ENCODE results near the gene SV2B.

DNA sequence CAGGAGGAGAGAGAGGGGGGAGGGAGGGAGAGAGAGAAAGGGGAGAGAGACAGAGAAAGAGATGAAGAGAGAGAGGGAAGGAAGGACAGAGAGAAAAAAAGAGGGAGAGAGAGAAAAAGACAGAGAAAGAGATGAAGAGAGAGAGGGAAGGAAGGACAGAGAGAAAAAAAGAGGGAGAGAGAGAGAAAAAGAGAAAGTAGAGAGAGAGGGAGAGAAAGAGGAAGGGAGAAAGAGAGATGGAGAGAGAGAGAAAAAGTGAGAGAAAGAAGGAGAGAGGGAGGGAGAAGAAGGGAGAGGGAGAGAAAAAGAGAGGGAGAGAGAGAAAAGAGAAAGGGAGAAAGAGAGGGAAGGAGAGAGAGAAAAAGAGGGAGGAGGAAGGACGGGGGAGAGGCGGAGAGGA lies 204.2 kb downstream of the SV2B start:
- TF ChIP-seq ZNF232 (CRISPR knock-in tag; IDR thresholded peaks at IDR 0.05): no peak
- TF ChIP-seq, protein P1, sequence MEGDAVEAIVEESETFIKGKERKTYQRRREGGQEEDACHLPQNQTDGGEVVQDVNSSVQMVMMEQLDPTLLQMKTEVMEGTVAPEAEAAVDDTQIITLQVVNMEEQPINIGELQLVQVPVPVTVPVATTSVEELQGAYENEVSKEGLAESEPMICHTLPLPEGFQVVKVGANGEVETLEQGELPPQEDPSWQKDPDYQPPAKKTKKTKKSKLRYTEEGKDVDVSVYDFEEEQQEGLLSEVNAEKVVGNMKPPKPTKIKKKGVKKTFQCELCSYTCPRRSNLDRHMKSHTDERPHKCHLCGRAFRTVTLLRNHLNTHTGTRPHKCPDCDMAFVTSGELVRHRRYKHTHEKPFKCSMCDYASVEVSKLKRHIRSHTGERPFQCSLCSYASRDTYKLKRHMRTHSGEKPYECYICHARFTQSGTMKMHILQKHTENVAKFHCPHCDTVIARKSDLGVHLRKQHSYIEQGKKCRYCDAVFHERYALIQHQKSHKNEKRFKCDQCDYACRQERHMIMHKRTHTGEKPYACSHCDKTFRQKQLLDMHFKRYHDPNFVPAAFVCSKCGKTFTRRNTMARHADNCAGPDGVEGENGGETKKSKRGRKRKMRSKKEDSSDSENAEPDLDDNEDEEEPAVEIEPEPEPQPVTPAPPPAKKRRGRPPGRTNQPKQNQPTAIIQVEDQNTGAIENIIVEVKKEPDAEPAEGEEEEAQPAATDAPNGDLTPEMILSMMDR (IDR thresholded peaks at IDR 0.05): no peak
- TF ChIP-seq, protein P2, sequence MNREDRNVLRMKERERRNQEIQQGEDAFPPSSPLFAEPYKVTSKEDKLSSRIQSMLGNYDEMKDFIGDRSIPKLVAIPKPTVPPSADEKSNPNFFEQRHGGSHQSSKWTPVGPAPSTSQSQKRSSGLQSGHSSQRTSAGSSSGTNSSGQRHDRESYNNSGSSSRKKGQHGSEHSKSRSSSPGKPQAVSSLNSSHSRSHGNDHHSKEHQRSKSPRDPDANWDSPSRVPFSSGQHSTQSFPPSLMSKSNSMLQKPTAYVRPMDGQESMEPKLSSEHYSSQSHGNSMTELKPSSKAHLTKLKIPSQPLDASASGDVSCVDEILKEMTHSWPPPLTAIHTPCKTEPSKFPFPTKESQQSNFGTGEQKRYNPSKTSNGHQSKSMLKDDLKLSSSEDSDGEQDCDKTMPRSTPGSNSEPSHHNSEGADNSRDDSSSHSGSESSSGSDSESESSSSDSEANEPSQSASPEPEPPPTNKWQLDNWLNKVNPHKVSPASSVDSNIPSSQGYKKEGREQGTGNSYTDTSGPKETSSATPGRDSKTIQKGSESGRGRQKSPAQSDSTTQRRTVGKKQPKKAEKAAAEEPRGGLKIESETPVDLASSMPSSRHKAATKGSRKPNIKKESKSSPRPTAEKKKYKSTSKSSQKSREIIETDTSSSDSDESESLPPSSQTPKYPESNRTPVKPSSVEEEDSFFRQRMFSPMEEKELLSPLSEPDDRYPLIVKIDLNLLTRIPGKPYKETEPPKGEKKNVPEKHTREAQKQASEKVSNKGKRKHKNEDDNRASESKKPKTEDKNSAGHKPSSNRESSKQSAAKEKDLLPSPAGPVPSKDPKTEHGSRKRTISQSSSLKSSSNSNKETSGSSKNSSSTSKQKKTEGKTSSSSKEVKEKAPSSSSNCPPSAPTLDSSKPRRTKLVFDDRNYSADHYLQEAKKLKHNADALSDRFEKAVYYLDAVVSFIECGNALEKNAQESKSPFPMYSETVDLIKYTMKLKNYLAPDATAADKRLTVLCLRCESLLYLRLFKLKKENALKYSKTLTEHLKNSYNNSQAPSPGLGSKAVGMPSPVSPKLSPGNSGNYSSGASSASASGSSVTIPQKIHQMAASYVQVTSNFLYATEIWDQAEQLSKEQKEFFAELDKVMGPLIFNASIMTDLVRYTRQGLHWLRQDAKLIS (CRISPR knock-in tag; IDR thresholded peaks at IDR 0.05; ENCODE audit: borderline replicate concordance): no peak
- TF ChIP-seq, protein P3, sequence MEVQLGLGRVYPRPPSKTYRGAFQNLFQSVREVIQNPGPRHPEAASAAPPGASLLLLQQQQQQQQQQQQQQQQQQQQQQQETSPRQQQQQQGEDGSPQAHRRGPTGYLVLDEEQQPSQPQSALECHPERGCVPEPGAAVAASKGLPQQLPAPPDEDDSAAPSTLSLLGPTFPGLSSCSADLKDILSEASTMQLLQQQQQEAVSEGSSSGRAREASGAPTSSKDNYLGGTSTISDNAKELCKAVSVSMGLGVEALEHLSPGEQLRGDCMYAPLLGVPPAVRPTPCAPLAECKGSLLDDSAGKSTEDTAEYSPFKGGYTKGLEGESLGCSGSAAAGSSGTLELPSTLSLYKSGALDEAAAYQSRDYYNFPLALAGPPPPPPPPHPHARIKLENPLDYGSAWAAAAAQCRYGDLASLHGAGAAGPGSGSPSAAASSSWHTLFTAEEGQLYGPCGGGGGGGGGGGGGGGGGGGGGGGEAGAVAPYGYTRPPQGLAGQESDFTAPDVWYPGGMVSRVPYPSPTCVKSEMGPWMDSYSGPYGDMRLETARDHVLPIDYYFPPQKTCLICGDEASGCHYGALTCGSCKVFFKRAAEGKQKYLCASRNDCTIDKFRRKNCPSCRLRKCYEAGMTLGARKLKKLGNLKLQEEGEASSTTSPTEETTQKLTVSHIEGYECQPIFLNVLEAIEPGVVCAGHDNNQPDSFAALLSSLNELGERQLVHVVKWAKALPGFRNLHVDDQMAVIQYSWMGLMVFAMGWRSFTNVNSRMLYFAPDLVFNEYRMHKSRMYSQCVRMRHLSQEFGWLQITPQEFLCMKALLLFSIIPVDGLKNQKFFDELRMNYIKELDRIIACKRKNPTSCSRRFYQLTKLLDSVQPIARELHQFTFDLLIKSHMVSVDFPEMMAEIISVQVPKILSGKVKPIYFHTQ (CRISPR knock-in tag; IDR thresholded peaks at IDR 0.05): no peak
- no peak for TF ChIP-seq NFE2L1 (CRISPR knock-in tag; IDR thresholded peaks at IDR 0.05)
- TF ChIP-seq, protein P4, sequence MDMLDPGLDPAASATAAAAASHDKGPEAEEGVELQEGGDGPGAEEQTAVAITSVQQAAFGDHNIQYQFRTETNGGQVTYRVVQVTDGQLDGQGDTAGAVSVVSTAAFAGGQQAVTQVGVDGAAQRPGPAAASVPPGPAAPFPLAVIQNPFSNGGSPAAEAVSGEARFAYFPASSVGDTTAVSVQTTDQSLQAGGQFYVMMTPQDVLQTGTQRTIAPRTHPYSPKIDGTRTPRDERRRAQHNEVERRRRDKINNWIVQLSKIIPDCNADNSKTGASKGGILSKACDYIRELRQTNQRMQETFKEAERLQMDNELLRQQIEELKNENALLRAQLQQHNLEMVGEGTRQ (CRISPR knock-in tag; IDR thresholded peaks at IDR 0.05): no peak
- TF ChIP-seq ZNF396 (CRISPR knock-in tag; IDR thresholded peaks at IDR 0.05; ENCODE audit: borderline replicate concordance): no peak
- TF ChIP-seq NR1H2 (CRISPR knock-in tag; IDR thresholded peaks at IDR 0.05): no peak

All from WTC11 (cell line).